Measurements from ENCODE around the gene LAMA3. TPM values are rescaled to one million over a fixed set of nuclear protein-coding genes. Genes with fewer than 3 reads are reported as not detected.

The LAMA3 gene
- total RNA-seq, 1 donor from 2014 or later = 1.9 TPM

DNA sequence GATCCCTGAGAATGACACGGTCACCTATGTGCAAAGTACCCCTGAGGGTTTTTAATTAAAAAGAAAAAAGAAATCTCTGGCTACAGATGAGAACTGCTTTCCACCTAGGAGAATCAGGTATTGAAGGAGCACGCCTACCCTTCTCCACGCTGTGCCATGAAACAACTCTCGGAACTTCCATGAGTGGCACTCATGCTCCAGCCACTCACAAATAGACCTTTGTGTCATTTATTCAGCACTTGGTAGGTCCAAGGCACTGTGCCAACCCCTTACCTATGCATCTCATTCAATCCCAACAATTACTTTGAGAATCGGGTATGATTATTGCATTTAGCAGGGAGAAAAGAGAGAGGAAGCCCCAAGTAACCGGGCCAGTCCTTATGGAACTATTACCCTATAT lies 280.4 kb downstream of the LAMA3 start:
- Mint-ChIP-seq H3K27ac (ENCODE audit: unreplicated experiment) (no peak overlapping the region), H3K4me1 (ENCODE audit: low read depth) (peaks cover 5% of the 10 kb centered on the region), H3K4me3 (ENCODE audit: unreplicated experiment) (no peak overlapping the region), H3K36me3 (ENCODE audit: low read depth) (peaks cover under 1% of the 10 kb centered on the region), H3K9me3 (ENCODE audit: low read depth) (peaks cover 2% of the 10 kb centered on the region), H3K27me3 (ENCODE audit: low read depth) (peaks cover 2% of the 10 kb centered on the region)
- no peak for TF ChIP-seq CTCF (IDR thresholded peaks at IDR 0.05)
- DNase-seq (ENCODE audit: low spot score) = no peak

- H3K9me3 Mint-ChIP-seq (ENCODE audit: low read depth) = peaks cover 2% of the 10 kb centered on the region
- peaks cover 2% of the 10 kb centered on the region for H3K4me1 Mint-ChIP-seq (ENCODE audit: low read depth)
- H3K27ac Mint-ChIP-seq (ENCODE audit: unreplicated experiment) = no peak overlapping the region
- H3K27me3 Mint-ChIP-seq (ENCODE audit: low read depth) = peaks cover 8% of the 10 kb centered on the region
- no peak for TF ChIP-seq CTCF (IDR thresholded peaks at IDR 0.05)
- no peak for DNase-seq (ENCODE audit: low spot score)
- no peak overlapping the region for H3K4me3 Mint-ChIP-seq (ENCODE audit: unreplicated experiment)
- H3K36me3 Mint-ChIP-seq (ENCODE audit: low read depth) = peaks cover 1% of the 10 kb centered on the region
Measured at GRCh38 chr18:23970161-23971096, 281.2 kb downstream of the LAMA3 start.

GRCh38 chr18:23971097-23971440 lies 281.8 kb downstream of the LAMA3 start:
- Mint-ChIP-seq H3K36me3 (ENCODE audit: low read depth) (peaks cover 1% of the 10 kb centered on the region), H3K27ac (ENCODE audit: unreplicated experiment) (no peak overlapping the region), H3K4me1 (ENCODE audit: low read depth) (no peaks in the 10 kb centered on the region), H3K9me3 (ENCODE audit: low read depth) (peaks cover 2% of the 10 kb centered on the region), H3K27me3 (ENCODE audit: low read depth) (peaks cover 11% of the 10 kb centered on the region), H3K4me3 (ENCODE audit: unreplicated experiment) (no peak overlapping the region)
- TF ChIP-seq CTCF (IDR thresholded peaks at IDR 0.05) = no peak
- DNase-seq (ENCODE audit: low spot score) = no peak

DNA sequence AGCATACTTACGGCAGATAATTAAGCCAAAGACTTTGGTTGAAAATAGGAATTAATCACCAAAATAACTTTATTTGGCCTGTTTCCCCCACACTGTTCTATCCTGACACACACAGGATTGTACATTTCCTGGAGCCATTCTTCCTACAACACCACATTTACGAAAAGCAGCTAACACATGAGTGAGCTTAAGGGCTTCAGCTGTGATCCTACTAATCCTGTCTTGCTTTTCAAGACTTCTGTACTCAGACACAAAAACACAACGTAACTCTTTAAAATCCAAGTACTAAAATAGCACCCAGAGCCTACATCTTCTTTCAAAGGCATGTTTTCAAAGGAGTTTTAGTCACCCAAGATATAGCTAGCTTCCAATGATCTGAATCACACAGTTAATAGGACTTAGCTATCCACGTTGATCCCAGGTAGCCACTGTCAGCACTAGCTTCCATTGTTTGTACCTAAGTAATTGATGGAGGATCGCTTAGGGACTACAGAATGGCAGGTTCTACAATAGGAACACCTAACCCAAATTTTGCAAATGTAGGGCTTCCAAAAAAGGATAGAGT lies 282.5 kb downstream of the LAMA3 start:
- Mint-ChIP-seq H3K4me3 (ENCODE audit: unreplicated experiment) (no peak overlapping the region), H3K4me1 (ENCODE audit: low read depth) (no peaks in the 10 kb centered on the region), H3K36me3 (ENCODE audit: low read depth) (peaks cover 6% of the 10 kb centered on the region), H3K27me3 (ENCODE audit: low read depth) (peaks cover 16% of the 10 kb centered on the region), H3K9me3 (ENCODE audit: low read depth) (peaks cover 8% of the 10 kb centered on the region), H3K27ac (ENCODE audit: unreplicated experiment) (no peak overlapping the region)
- DNase-seq (ENCODE audit: low spot score) = no peak
- TF ChIP-seq CTCF (IDR thresholded peaks at IDR 0.05) = no peak

DNA sequence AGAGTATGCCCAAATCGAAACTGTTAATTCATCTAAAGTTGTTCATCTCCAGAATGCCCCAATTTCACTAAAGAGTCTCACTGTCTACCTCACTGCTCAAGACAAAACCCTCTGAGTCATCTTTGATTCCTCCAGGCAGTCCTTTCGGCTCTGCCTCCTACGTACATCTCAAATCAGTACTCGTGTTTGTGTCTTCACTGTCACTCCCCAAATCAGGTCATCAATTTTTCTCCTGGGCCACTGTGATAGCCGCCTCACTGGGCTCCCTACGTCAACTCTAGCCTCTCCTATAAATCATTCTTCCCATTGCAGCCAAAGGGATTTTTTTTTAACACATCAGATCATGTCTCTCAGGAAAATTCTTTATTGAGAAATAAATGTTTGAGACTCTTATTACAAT lies 283.2 kb downstream of the LAMA3 start:
- Mint-ChIP-seq H3K9me3 (ENCODE audit: low read depth) (peaks cover 13% of the 10 kb centered on the region), H3K4me3 (ENCODE audit: unreplicated experiment) (no peak overlapping the region), H3K36me3 (ENCODE audit: low read depth) (peaks cover 9% of the 10 kb centered on the region), H3K27me3 (ENCODE audit: low read depth) (peaks cover 21% of the 10 kb centered on the region), H3K27ac (ENCODE audit: unreplicated experiment) (no peak overlapping the region), H3K4me1 (ENCODE audit: low read depth) (no peaks in the 10 kb centered on the region)
- no peak for DNase-seq (ENCODE audit: low spot score)
- no peak for TF ChIP-seq CTCF (IDR thresholded peaks at IDR 0.05)

Measured in chondrocyte (in vitro differentiated cells).